Muscle of arm (tissue), 12 donors: ENCODE measurements around the gene AGPAT1. TPM values are rescaled to one million over a fixed set of nuclear protein-coding genes. Genes with fewer than 3 reads are reported as not detected.
A peak's percentile ranks its signal among the peaks of the same experiment; 100 is the strongest.

Experiments
- DNase-seq: peaks from one replicate; pipeline ENCODE4 v3.0.0-alpha.2; 2013
- polyA plus RNA-seq, 12 donors: library from polyadenylated mRNA; unstranded; fragments of 120-200 nt; gene quantifications; one replicate each; pipeline ENCODE4 v1.2.1, GENCODE V29; 2013; ENCODE audit not compliant: insufficient read length in 12 of 12

AGPAT1 gene
- polyA plus RNA-seq, 12 donors = 49.5 to 72.1 (median 60.7) TPM; not detected in 1

- no peak for DNase-seq
These were observed 1.5 kb downstream of the AGPAT1 start for GRCh38 chr6:32174416-32174815.

GRCh38 chr6:32173051-32173727 is 2.7 kb downstream of the AGPAT1 start:
- no peak for DNase-seq

GRCh38 chr6:32171234-32171633 is 4.7 kb downstream of the AGPAT1 start:
- DNase-seq = no peak

- no peak for DNase-seq
These were observed 5.6 kb downstream of the AGPAT1 start for GRCh38 chr6:32170294-32170693.

GRCh38 chr6:32168807-32169591 is 6.9 kb downstream of the AGPAT1 start:
- DNase-seq = no peak

GRCh38 chr6:32168350-32168749 is 7.5 kb downstream of the AGPAT1 start:
- no peak for DNase-seq

- no peak for DNase-seq
These were observed 8.1 kb downstream of the AGPAT1 start for GRCh38 chr6:32167761-32168262.

GRCh38 chr6:32167154-32167760 is 8.6 kb downstream of the AGPAT1 start:
- no peak for DNase-seq

- DNase-seq = no peak
These were observed 9.3 kb downstream of the AGPAT1 start for GRCh38 chr6:32166411-32167061.

- no peak for DNase-seq
These were observed 11.6 kb downstream of the AGPAT1 start, which contains the start of gene EGFL8 for GRCh38 chr6:32164295-32164694. Gene EGFL8, plus strand, starts transcription at chr6:32164595. Its CDS starts 1,571 bp downstream, at chr6:32166166.

- no peak for DNase-seq
These were observed 12.2 kb downstream of the AGPAT1 start for GRCh38 chr6:32163559-32164258.

GRCh38 chr6:32158052-32158451 is 17.8 kb downstream of the AGPAT1 start:
- no peak for DNase-seq

GRCh38 chr6:32156891-32157290 is 19.0 kb downstream of the AGPAT1 start:
- no peak for DNase-seq

GRCh38 chr6:32154514-32155161 is 21.2 kb downstream of the AGPAT1 start:
- DNase-seq = peak; percentile 65

- DNase-seq = peak; percentile 96
These were observed 22.0 kb downstream of the AGPAT1 start, which contains the start of gene PPT2 for GRCh38 chr6:32153564-32154513. Gene PPT2, plus strand, starts transcription at chr6:32154141. Its CDS starts 454 bp downstream, at chr6:32154595.

GRCh38 chr6:32152769-32153563 is 22.9 kb downstream of the AGPAT1 start:
- DNase-seq = peak; percentile 32

- no peak for DNase-seq
These were observed 23.8 kb downstream of the AGPAT1 start, which contains the start of gene PRRT1 for GRCh38 chr6:32151863-32152768. Gene PRRT1, minus strand, starts transcription at chr6:32151939. Its CDS starts 112 bp downstream, at chr6:32151827.
